ENCODE data around the gene TMEM170B.
"Not testable (repeated sequence)": the region's sequence is repeated elsewhere in the genome, so short reads cannot be mapped to it uniquely, and the experiment has no call there.

TMEM170B gene

GRCh38 chr6:11527274-11527870 lies 10.2 kb upstream of the TMEM170B start:
- no peak for DNase-seq

GRCh38 chr6:11528996-11529395 lies 8.6 kb upstream of the TMEM170B start:
- DNase-seq = no peak

DNA sequence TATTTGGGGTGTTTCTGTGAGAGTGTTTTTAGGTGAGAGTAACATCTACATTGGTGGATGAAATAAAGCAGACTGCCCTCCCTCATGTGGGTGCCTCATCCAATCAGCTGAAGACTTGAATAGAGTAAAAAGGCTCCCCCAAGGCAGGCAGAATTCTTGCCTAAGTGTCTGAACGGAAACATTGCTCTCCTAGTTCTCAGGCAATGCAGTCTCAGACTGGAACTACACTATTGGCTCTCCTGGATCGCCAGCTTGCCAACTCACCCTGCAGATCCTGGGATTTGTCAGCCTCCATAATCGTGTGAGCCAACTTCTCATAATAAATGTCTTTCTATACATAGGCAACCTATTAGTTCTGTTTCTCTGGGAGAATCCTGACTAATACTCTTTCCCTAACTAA lies 5.5 kb upstream of the TMEM170B start:
- no peak for DNase-seq

GRCh38 chr6:11534561-11534960 lies 3.0 kb upstream of the TMEM170B start:
- DNase-seq = no peak

GRCh38 chr6:11535801-11536230 lies 1.7 kb upstream of the TMEM170B start:
- DNase-seq = no peak

GRCh38 chr6:11536795-11537194 lies 754 bp upstream of the TMEM170B start:
- DNase-seq = no peak

DNA sequence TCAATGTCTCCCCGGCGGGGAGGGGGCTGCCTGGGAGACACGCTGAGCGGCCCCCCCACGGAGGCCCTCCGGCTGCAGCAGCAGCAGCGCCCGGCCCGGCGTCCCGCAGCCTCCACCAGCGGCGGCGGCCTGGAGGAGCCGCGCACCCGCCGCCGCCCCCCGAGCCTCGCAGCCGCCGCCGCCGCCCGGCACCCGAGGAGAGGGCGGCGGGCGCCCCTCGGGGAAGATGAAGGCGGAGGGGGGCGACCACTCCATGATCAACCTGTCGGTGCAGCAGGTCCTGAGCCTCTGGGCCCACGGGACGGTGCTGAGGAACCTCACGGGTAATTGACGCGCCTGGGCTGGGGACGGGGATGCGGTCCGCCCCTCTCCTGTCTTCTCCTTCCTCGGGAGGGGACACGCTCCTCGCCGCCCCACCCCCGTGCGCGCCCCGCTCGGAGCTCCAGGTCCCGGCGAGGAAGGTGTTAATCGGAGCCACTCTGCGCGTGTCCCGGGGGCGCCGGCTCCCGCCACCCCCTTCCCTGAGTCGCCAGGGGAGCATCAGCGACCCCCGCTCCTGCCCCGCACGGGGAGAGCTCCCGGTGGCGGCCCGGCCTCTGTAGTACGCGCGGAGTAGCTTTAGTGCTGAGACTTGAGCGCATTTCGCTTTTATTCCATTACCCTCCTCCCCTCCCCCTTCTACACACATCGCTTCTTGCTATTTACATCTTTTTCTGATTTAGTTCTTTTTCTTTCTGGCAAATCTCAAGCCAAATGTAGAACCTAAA lies 686 bp downstream of the TMEM170B start:
- DNase-seq = peak; percentile 76

GRCh38 chr6:11538819-11539468 lies 1.4 kb downstream of the TMEM170B start:
- no peak for DNase-seq

DNA sequence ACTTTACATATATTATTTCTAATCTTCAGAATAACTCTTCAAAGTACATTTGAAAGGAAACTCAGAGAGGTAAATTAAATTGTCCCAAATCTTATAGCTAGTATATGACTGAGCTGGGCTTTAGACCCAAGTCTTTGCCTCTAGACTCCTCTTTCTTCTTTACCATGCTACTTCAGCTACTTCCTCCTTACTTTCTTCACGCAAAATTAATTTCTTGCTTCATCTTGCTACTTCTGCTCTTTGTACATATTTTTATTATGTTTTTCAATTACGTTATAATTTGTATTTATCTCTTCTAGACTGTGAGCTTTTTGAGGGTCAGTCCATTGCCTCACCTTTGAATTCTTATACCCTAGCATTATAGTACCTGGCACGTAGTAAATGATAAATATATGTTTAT lies 5.3 kb downstream of the TMEM170B start:
- DNase-seq = no peak

- no peak for DNase-seq
Measured at GRCh38 chr6:11543919-11544518, 6.5 kb downstream of the TMEM170B start.

DNA sequence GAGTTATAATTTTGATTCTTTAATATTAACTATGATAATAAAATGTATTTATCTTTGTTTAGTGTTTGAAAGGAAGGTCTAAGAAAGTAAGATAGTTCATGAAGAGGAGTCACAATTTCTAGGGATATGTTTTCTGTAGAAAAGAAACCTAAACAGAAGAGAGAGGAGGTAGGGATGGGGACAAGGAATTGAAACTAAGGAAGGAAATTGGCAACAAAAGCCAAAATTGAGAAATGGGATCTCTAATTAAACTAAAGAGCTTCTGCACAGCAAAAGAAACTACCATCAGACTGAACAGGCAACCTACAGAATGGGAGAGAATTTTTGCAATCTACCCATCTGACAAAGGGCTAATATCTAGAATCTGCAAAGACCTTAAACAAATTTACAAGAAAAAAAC lies 10.3 kb downstream of the TMEM170B start:
- not testable (repeated sequence) for DNase-seq

GRCh38 chr6:11548578-11548977 lies 11.0 kb downstream of the TMEM170B start:
- DNase-seq = not testable (repeated sequence)

DNA sequence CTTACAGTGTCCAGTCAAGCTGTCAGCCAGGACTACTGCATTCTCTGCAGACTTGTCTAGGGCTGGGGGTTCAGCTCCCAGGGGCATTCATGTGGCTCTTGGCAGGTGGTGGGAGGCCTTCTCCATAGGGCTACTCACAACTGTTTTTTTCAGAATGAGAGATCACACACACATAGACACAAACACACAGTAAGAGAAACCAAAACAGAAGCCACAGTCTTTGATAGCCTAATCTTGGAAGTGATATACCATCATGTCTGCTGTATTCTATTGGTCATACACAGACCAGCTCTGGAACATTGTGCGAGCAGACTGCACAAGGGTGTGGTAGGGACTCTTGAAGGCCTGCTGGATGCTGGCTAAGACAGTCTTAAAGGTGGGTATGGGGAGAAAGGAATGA lies 13.5 kb downstream of the TMEM170B start:
- no peak for DNase-seq

GRCh38 chr6:11552442-11552841 lies 14.9 kb downstream of the TMEM170B start:
- DNase-seq = no peak

DNA sequence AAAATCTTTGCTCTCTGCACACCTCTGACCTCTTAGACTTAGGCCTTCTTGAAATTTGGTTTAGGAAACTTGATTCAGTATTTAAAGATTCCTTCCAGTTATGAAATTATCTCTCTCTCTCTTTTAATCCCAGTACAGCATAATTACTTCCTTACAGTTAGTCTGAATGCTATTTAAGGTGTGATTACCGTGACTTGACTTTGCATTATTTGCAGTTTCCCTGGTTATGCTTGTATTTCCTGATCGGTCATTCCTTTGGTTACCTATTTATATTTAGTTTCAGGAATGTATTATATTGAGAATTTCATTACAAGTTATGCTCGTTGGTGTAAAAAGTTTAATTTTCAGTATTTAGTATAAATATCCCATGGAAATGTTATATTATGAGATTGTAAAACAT lies 16.3 kb downstream of the TMEM170B start:
- DNase-seq = no peak

- no peak for DNase-seq
Measured at GRCh38 chr6:11556309-11556708, 18.8 kb downstream of the TMEM170B start.

- DNase-seq = no peak
Measured at GRCh38 chr6:11563793-11564192, 26.2 kb downstream of the TMEM170B start.

- no peak for DNase-seq
Measured at GRCh38 chr6:11566609-11567008, 29.1 kb downstream of the TMEM170B start.

- DNase-seq = no peak
Measured at GRCh38 chr6:11571073-11571472, 33.5 kb downstream of the TMEM170B start.

GRCh38 chr6:11575408-11576033 lies 38.0 kb downstream of the TMEM170B start:
- DNase-seq = no peak

DNA sequence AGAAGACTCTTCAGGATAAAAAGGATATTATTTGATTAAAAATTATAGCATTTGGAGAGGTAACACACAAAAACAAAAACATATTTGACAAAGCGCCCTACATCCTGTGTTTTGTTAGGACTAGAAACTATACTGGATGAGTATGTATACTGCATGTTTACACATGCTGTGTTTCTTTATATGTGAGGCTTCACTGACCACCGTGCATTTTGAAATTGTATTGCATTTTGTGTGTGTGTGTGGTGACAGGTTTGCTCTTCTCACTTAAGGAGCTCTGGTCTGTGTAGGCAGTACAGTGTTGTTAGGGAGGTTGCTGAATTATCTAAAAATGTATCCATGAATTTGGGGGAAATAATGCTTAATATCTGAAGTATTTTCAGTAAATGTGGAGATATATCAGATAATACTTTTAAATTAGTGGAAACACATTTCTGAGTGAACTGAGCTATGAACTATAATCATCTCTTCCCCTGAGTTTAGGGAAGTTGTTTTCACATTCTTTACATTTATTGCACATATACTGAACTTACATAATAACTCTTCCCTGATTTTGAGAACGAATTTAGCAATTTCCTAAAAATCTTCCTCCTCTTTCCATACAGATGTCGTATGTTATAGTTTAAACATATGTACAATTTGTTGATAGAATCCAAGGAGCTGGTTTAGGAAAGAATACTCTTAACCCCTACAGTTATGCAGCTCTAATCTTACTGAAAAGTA lies 43.3 kb downstream of the TMEM170B start:
- DNase-seq = no peak

GRCh38 chr6:11584244-11584643 lies 46.7 kb downstream of the TMEM170B start:
- DNase-seq = no peak

All from right kidney (tissue), 1 donor.